Endometrium (tissue), 2 donors: ENCODE data around the gene NID1.

Experiments used
- FAIRE-seq: peaks from 2 replicates; lab custom pipeline; 2012; peaks lifted over from hg19 to GRCh38; lab: Jason Lieb, UNC
- donor health status: control.
- donor health status: control.

NID1 gene, protein sequence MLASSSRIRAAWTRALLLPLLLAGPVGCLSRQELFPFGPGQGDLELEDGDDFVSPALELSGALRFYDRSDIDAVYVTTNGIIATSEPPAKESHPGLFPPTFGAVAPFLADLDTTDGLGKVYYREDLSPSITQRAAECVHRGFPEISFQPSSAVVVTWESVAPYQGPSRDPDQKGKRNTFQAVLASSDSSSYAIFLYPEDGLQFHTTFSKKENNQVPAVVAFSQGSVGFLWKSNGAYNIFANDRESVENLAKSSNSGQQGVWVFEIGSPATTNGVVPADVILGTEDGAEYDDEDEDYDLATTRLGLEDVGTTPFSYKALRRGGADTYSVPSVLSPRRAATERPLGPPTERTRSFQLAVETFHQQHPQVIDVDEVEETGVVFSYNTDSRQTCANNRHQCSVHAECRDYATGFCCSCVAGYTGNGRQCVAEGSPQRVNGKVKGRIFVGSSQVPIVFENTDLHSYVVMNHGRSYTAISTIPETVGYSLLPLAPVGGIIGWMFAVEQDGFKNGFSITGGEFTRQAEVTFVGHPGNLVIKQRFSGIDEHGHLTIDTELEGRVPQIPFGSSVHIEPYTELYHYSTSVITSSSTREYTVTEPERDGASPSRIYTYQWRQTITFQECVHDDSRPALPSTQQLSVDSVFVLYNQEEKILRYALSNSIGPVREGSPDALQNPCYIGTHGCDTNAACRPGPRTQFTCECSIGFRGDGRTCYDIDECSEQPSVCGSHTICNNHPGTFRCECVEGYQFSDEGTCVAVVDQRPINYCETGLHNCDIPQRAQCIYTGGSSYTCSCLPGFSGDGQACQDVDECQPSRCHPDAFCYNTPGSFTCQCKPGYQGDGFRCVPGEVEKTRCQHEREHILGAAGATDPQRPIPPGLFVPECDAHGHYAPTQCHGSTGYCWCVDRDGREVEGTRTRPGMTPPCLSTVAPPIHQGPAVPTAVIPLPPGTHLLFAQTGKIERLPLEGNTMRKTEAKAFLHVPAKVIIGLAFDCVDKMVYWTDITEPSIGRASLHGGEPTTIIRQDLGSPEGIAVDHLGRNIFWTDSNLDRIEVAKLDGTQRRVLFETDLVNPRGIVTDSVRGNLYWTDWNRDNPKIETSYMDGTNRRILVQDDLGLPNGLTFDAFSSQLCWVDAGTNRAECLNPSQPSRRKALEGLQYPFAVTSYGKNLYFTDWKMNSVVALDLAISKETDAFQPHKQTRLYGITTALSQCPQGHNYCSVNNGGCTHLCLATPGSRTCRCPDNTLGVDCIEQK

GRCh38 chr1:236064674-236065508 lies at the start of gene NID1:
NID1 (minus strand) TSS chr1:236065090; CDS start chr1:236065079, 11 bp downstream.
- FAIRE-seq = no peak

GRCh38 chr1:236114076-236114747 lies 49.3 kb upstream of the NID1 start:
- FAIRE-seq = no peak

GRCh38 chr1:236113324-236114032 lies 48.6 kb upstream of the NID1 start:
- no peak for FAIRE-seq

DNA sequence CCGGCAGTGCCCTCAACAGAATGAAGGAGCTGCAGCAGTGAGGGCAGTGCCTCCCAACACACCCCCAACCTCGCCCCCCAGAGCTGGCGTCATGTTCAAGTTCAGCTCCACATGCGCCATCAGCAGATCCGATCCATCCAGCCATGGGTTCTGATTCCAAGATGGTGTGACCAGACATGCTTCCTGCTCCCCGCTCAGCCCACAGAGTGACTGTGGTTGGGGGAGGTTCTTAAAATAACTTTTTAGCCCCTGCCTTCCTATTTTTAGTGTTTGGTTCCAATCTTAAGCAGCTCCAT lies 47.4 kb upstream of the NID1 start:
- FAIRE-seq = no peak

GRCh38 chr1:236111527-236112331 lies 46.8 kb upstream of the NID1 start:
- no peak for FAIRE-seq

DNA sequence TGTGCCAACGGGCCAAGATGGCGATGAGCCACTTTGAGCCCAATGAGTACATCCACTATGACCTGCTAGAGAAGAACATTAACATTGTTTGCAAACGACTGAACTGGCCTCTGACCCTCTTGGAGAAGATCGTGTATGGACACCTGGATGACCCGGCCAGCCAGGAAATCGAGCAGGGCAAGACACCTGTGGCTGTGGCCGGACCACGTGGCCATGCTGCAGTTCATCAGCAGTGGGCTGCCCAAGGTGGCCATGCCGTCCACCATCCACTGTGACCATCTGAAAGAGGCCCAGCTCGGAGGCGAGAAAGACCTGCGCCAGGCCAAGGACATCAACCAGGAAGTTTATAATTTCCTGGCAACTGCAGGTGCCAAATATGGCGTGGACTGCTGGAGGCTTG lies 45.2 kb upstream of the NID1 start:
- no peak for FAIRE-seq

- no peak for FAIRE-seq
These were observed 43.2 kb upstream of the NID1 start for GRCh38 chr1:236108027-236108648.

DNA sequence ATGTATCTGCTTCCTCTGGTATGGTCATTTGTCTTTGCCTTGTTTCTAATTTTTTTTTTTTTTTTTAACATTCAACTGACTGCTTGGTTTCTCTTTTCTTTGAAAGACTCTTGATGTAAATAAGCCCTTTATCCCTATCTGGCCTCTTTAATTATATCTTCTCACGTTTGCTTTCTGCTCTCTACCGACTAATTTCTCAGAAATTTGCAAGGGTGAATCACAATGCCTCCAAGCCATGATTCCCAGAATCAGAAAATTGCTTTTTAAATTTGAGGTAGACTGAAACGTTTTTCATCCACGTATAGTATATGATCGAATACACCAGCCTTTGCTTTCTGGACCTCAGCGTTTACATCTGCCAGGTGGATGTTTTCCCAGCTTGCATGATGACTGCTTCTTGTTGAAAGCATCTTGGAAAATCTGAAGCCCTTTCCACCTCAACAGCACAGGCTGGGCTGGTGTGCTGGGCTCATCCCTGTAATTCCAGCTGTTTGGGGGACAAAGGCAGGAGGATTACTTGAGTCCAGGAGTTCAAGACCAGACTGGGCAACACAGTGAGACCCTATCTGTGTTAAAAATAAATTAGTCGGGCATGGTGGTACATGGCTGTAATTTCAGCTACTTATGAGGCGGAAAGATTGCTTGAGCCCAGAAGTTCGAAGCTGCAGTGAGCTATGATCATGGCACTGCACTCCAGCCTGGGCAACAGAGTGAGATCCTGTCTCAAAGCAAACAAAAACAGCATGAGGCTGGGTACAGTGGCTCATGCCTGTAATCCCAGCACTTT lies 42.4 kb upstream of the NID1 start:
- no peak for FAIRE-seq

DNA sequence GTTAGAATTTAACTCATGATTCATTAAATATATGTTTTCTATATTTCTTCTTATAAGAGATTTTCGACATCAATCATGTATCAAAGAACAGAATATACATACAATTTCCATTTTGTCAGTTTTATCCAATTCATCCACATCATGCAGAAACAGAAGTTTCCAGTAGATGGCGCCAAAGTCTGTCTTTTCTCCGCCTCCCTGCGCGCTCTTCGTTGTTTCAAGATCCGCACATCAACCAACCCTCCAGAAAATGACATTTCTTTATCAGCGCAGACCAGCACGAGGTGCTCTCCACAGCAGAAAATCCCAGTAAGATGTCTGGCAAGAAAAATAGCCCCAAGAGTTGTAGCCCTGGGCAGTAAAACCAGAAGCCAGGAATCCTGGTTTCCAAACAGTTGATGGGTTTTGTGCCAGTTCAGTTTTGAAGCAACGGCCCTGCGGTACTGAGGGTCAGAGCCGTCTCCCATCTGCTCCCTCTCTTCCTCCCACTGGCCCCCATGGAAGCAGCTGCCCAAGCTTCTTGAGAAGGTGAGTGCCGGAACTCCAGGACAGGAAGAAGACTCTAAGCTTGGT lies 38.8 kb upstream of the NID1 start:
- FAIRE-seq = peak; percentile 70

GRCh38 chr1:236103059-236103458 lies 38.2 kb upstream of the NID1 start:
- no peak for FAIRE-seq

- FAIRE-seq = no peak
These were observed 37.7 kb upstream of the NID1 start for GRCh38 chr1:236102611-236103010.

DNA sequence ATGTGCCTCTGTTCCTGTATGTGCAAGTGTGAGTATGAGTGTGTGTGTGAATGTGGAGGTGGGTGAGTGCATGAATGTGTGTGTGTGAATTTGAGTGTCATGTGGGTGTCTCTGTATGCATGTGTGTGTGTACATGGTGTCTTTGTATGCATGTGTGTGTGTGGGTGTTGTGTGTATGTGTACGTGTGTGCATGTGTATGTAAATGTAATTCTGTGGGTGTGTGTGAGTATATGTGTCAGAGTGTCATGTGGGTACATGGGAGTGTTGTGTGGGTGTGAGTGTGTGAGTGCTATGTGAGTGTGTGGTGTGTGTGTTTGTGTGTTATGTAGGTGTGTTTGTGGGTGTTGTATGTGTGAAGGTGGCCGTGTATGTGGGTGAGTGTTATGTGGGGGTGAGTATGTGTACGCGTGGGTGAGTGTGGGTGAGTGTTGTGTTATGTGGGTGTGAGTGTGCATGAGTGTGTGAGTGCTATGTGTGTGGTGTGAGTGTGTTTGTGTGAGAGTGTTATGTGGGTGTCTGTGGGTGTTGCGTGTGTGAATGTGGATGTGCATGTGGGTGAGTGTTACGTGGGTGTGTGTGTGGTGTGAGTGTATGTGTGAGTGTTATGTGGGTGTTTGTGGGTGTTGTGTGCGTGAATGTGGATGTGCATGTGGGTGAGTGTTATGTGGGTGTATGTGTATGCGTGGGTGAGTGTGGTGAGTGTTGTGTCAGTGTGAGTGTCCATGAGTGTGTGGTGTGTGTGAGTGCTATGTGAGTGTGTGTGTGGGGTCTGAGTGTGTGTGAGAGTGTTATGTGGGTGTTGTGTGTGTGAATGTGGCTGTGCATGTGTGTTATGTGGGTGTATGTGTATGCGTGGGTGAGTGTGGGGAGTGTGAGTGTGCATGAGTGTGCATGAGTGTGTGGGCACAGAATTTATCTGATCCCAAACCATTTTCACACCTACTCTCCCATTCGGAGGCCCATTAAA lies 36.6 kb upstream of the NID1 start:
- FAIRE-seq = no peak

DNA sequence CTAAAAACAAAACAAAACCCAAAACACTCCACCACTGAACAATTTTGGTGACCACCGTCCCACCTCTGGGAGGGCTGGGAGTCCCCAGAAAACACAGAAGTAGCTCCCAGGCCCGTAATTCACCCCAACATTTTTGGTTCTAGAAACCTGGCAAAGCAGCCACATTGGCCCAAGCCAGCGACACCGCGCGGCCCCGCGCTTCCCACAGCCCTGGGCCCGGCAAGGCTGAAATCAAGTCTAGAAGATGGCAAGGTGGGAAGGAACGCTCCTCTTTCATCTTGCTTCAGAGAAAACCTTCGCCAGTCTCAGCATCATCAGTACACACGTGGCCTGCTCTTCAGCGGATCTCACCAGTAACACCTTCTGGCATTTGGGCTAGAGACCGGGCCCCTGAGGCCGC lies 35.9 kb upstream of the NID1 start:
- no peak for FAIRE-seq

DNA sequence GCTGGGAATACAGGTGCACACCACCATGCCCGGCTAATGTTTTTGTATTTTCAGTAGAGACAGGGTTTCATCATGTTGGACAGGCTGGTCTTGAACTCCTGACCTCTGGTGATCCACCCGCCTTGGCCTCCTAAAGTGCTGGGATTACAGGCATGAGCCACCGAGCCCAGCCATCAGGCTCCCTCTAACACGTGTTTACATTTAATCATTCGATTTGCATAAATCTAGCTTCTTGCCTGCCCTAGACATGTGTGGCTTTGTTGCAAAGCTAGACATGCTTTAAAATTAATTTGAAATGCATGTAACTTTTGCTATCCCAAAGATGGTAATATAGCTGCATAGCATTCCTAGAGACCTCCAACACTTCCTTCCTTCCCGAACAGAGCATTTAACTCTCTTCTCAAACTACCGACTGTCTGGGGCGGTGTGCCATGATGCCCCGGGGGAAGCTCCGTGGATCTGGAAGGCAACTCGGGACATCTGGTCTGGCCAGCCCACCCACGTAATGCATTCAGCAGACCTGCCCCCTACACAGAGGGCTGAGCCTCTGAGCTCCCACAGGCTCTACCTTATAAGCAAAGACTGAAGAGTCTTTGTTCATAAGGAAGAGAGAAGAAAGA lies 34.6 kb upstream of the NID1 start:
- no peak for FAIRE-seq

DNA sequence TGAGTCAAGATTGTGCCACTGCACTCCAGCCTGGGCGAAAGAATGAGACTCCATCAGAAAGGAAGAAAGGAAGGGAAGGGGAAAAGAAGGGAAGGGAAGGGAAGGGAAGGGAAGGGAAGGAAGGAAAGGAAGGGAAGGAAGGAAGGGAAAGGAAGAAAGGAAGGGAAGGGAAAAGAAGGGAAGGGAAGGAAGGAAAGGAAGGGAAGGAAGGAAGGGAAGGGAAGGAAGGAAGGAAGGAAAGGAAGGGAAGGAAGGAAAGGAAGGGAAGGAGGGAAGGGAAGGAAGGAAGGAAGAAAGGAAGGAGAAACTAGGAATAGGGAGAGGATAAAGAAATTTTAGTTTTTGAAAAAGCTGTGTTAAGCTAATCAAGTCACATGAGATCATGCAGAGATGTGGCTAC lies 33.4 kb upstream of the NID1 start:
- no peak for FAIRE-seq
